Measurements from ENCODE around the gene BTBD7.

- TF ChIP-seq POLR2AphosphoS5 (IDR thresholded peaks at IDR 0.05; ENCODE audit: borderline replicate concordance, low read depth, low read length) = no peak
- TF ChIP-seq EZH2 (IDR thresholded peaks at IDR 0.05) = no peak
- no peak for TF ChIP-seq FOXP2 (optimal IDR thresholded peaks at IDR 0.05; ENCODE audit: control extremely low read depth, extremely low read length, insufficient read depth)
These were observed 10.4 kb upstream of the BTBD7 start for GRCh38 chr14:93343266-93343665.

All from SK-N-MC (cell line).